Psoas muscle (tissue), 8 donors: ENCODE data around the gene DPM3. TPM values are rescaled to one million over a fixed set of nuclear protein-coding genes. Genes with fewer than 3 reads are reported as not detected.

Source experiments
- ATAC-seq, 4 donors: fragments of 200-7000 bp; cut with Tn5 transposase; one replicate each; pipeline ENCODE4 v1.9.1; 2020; ENCODE audit warnings: moderate library complexity in 3 of 4, mild to moderate bottlenecking in 2 of 4
- DNase-seq, 2 donors: peaks; one replicate each; pipeline ENCODE4 v3.0.0-alpha.2; 2020
- H3K27ac ChIP-seq: fragments of 200-600 bp; one replicate; pipeline ENCODE4 v1.8.0; 2022
- H3K27me3 ChIP-seq, 3 donors: fragments of 200-600 bp in 1 of 3; one replicate each; pipeline versions ENCODE4 v1.6.1 to v1.8.0; 2013 to 2022; ENCODE audit warnings: low read length in 2 of 3, mild to moderate bottlenecking in 2 of 3, moderate library complexity in 1 of 3; ENCODE audit not compliant: insufficient read depth in 3 of 3
- H3K36me3 ChIP-seq, 2 donors: fragments of 200-600 bp in 1 of 2; one replicate each; pipeline versions ENCODE4 v1.6.1 to v1.8.0; 2013 to 2022; ENCODE audit warnings: low read depth in 1 of 2, mild to moderate bottlenecking in 1 of 2, moderate library complexity in 1 of 2; ENCODE audit not compliant: insufficient read depth in 1 of 2
- H3K4me1 ChIP-seq: fragments of 200-600 bp; one replicate; pipeline ENCODE4 v1.8.0; 2022
- H3K4me3 ChIP-seq: fragments of 200-600 bp; one replicate; pipeline ENCODE4 v1.8.0; 2022; ENCODE audit warnings: mild to moderate bottlenecking
- H3K9me3 ChIP-seq: fragments of 200-600 bp; one replicate; pipeline ENCODE4 v1.8.0; 2022
- CTCF ChIP-seq: fragments of 200-600 bp; IDR thresholded peaks from one replicate; pipeline ENCODE4 v1.8.0; 2022; ENCODE audit warnings: antibody characterized with exemption
- WGBS, 3 donors: extraction: QIAGEN DNeasy Blood & Tissue Kit; methylation state at CpG; one replicate each; pipeline versions ENCODE4 v1.1.6 to v1.1.7; 2013; 5-methylcytosine and 5-hydroxymethylcytosine counted together
- intact Hi-C, 2 donors: fragments of 100-400 bp; cut with DNase I; formaldehyde crosslinking; loops; one replicate each; pipeline versions ENCODE4 v1.11.0 to v1.14.2; 2022
- polyA plus RNA-seq, 3 donors: library from polyadenylated mRNA; stranded (reverse); fragments of 200-250 nt; gene quantifications; one replicate each; pipeline ENCODE4 v1.2.3, GENCODE V29; 2013
- total RNA-seq, 4 donors: library from RNA; stranded (reverse); fragmentation: NEBNext Ultra II Directional in 2 of 4; extraction: Animal tissue kit (Norgen Biotek cat#: 25700) in 2 of 4; gene quantifications; one replicate each; pipeline versions ENCODE4 v1.2.1 to v1.2.4, GENCODE V29; 2021 to 2023
- donor health status: healthy with polysubstance abuse.
- donor health status: DM: no; HTN: no; CAD: no; lungs with moderate emphysema.
- donor health status: Bipolar disorder and iron deficiency.
- donor health status: healthy.
- donor health status: DM: yes; HTN: yes; CAD: no.
- donor health status: DM: no; HTN: no; CAD: no.
- donor health status: DM: no; HTN: no; CAD: no.
- donor health status: DM: yes; HTN: yes; CAD: no.

DPM3 gene
- total and polyA plus RNA-seq, 7 donors: 47.0 to 123 (median 54.5) TPM

GRCh38 chr1:155134322-155134721, 6.0 kb downstream of the DPM3 start:
- no peak for TF ChIP-seq CTCF
- no peak for DNase-seq
- intact Hi-C loops: no loop called here
- Histone ChIP-seq H3K4me1 (peaks cover 28% of the 10 kb centered on the region), H3K27ac (peak overlapping the region; percentile 97), H3K27me3 (no peaks in the 10 kb centered on the region), H3K4me3 (peak overlapping the region; percentile 75), H3K36me3 (peaks cover 0 to 47% of the 10 kb centered on the region in 2 donors), H3K9me3 (no peaks in the 10 kb centered on the region)
- WGBS, 3 donors: 42 to 47% (median 43%) methylated on average over 1 of the region's 1 CpG
- ATAC-seq: no peak

GRCh38 chr1:155133799-155134281, 6.5 kb downstream of the DPM3 start:
- peak overlapping the region; percentile 75 for H3K4me3 ChIP-seq
- intact Hi-C loops: no loop called here
- no peak for TF ChIP-seq CTCF
- 68 to 75% (median 74%) methylated on average over 7 of the region's 7 CpGs for WGBS, 3 donors
- H3K36me3 ChIP-seq: peaks cover 0 to 47% of the 10 kb centered on the region in 2 donors
- no peak for DNase-seq
- H3K27me3 ChIP-seq: peaks cover 0 to 3% (median 0%) of the 10 kb centered on the region in 3 donors
- H3K9me3 ChIP-seq: no peaks in the 10 kb centered on the region
- H3K27ac ChIP-seq: no peak overlapping the region
- no peak for ATAC-seq
- peaks cover 24% of the 10 kb centered on the region for H3K4me1 ChIP-seq

GRCh38 chr1:155131856-155132255, 8.5 kb downstream of the DPM3 start:
- H3K9me3 ChIP-seq: no peaks in the 10 kb centered on the region
- no peak overlapping the region for H3K27ac ChIP-seq
- peaks cover 0 to 36% of the 10 kb centered on the region in 2 donors for H3K36me3 ChIP-seq
- peaks cover 0 to 22% (median 0%) of the 10 kb centered on the region in 3 donors for H3K27me3 ChIP-seq
- ATAC-seq: no peak
- H3K4me1 ChIP-seq: peaks cover 24% of the 10 kb centered on the region
- peak overlapping the region; percentile 74 for H3K4me3 ChIP-seq
- intact Hi-C loops: no loop called here
- TF ChIP-seq CTCF: no peak
- no peak for DNase-seq
- WGBS, 3 donors: 48 to 68% (median 65%) methylated on average over 2 of the region's 2 CpGs

- ATAC-seq (peak in 3 of 4 donors; percentile 28 to 47 (median 39)), DNase-seq (peak; percentile 74 to 90)
- 31 to 66% (median 63%) methylated on average over 8 of the region's 8 CpGs for WGBS, 3 donors
- Histone ChIP-seq H3K4me3 (peak overlapping the region; percentile 74), H3K9me3 (no peaks in the 10 kb centered on the region), H3K36me3 (peaks cover 0 to 36% of the 10 kb centered on the region in 2 donors), H3K27ac (no peak overlapping the region), H3K4me1 (peaks cover 27% of the 10 kb centered on the region), H3K27me3 (peaks cover 0 to 28% (median 0%) of the 10 kb centered on the region in 3 donors)
- intact Hi-C loops: no loop called here
- TF ChIP-seq CTCF: no peak
Measured at GRCh38 chr1:155131285-155131684, 9.0 kb downstream of the DPM3 start.
